Neural progenitor cell (in vitro differentiated cells): ENCODE data around the gene BPIFB6.

Experiments used
- CTCF ChIP-seq: fragments of 200-600 bp; sonication (generic); IDR thresholded peaks from 2 replicates; pipeline ENCODE4 v1.5.1; 2017; ENCODE audit warnings: antibody characterized with exemption, mild to moderate bottlenecking
- EZH2 ChIP-seq: fragments of 200-600 bp; sonication (generic); IDR thresholded peaks from 2 replicates; pipeline ENCODE4 v1.6.1; 2017; ENCODE audit warnings: antibody characterized with exemption, mild to moderate bottlenecking, moderate library complexity
- EZH2phosphoT487 ChIP-seq: fragments of 200-600 bp; sonication (generic); IDR thresholded peaks from 2 replicates; pipeline ENCODE4 v1.6.1; 2017; ENCODE audit warnings: antibody characterized with exemption

DNA sequence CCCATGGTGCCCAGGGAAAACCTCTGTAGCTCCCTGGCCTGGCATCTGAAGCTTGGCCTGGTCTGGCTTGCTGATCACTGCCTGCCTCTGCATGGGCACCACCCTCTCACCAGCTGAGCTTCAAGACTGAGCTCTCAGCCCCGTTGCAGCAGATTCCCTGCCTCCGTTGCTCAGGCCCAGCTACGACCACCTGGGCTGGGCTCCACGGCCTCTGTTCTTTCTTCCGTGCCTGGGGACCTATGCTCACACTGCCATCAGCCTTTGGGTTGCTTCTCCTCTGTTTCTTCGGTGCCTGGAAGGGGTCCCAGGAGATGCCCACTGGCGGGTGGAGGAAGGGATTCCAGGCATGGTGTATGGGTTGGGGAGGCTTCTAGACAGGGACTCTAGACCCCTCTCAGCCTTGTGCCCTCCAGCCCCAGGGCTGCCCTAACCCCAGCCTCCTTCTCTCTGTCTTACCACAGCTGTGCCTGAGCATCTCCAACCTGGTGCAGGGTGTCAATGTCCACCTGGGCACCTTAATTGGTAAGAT, 14.8 kb upstream of the BPIFB6 start:
- TF ChIP-seq CTCF, result no peak
- no peak for TF ChIP-seq EZH2phosphoT487
- TF ChIP-seq EZH2, result no peak
